Stimulated activated CD4-positive, alpha-beta T cell treated with anti-CD3 and anti-CD28 coated beads, TNF-alpha, amount 100 ng/mL, for 24 hours (primary cell): ENCODE results near the gene AICDA.
"Not testable (repeated sequence)": the region's sequence is repeated elsewhere in the genome, so short reads cannot be mapped to it uniquely, and the experiment has no call there.

ENCODE experiments used
- DNase-seq, 3 experiments: peaks; one replicate each; pipeline ENCODE4 v3.0.0-alpha.2; 2020; ENCODE audit warnings: low read depth in 3 of 3

AICDA gene

GRCh38 chr12:8613881-8614280 is 1.2 kb upstream of the AICDA start:
- DNase-seq, result not testable (repeated sequence)

GRCh38 chr12:8609061-8609570 is 3.5 kb downstream of the AICDA start:
- DNase-seq, result no peak

- no peak for DNase-seq
Measured at GRCh38 chr12:8606890-8607289, 5.8 kb downstream of the AICDA start.

- DNase-seq, result no peak
Measured at GRCh38 chr12:8605057-8605456, 7.6 kb downstream of the AICDA start.

- DNase-seq, result no peak
Measured at GRCh38 chr12:8603856-8604255, 8.8 kb downstream of the AICDA start.

GRCh38 chr12:8603286-8603685 is 9.4 kb downstream of the AICDA start:
- no peak for DNase-seq

- DNase-seq, result no peak
Measured at GRCh38 chr12:8596561-8596960, 16.1 kb downstream of the AICDA start.

GRCh38 chr12:8594072-8594471 is 18.6 kb downstream of the AICDA start:
- DNase-seq, result no peak

GRCh38 chr12:8593246-8593645 is 19.4 kb downstream of the AICDA start:
- DNase-seq, result no peak

- DNase-seq, result no peak
Measured at GRCh38 chr12:8590842-8591545, 21.7 kb downstream of the AICDA start.

- no peak for DNase-seq
Measured at GRCh38 chr12:8589679-8590078, 23.0 kb downstream of the AICDA start.

- not testable (repeated sequence) for DNase-seq
Measured at GRCh38 chr12:8584478-8584877, 28.2 kb downstream of the AICDA start.

GRCh38 chr12:8584004-8584403 is 28.7 kb downstream of the AICDA start:
- DNase-seq, result no peak

- DNase-seq, result no peak
Measured at GRCh38 chr12:8581098-8581784, 31.4 kb downstream of the AICDA start.

- DNase-seq, result no peak
Measured at GRCh38 chr12:8577879-8578278, 34.8 kb downstream of the AICDA start.

GRCh38 chr12:8572507-8572906 is 40.2 kb downstream of the AICDA start:
- DNase-seq, result no peak

- DNase-seq, result no peak
Measured at GRCh38 chr12:8566525-8566924, 46.1 kb downstream of the AICDA start.

- not testable (repeated sequence) for DNase-seq
Measured at GRCh38 chr12:8566052-8566451, 46.6 kb downstream of the AICDA start.

GRCh38 chr12:8564656-8565055 is 48.0 kb downstream of the AICDA start:
- DNase-seq, result no peak

GRCh38 chr12:8563356-8563755 is 49.3 kb downstream of the AICDA start:
- no peak for DNase-seq

GRCh38 chr12:8562310-8562709 is 50.3 kb downstream of the AICDA start:
- DNase-seq, result no peak

- no peak for DNase-seq
Measured at GRCh38 chr12:8561011-8561410, 51.6 kb downstream of the AICDA start.

GRCh38 chr12:8559676-8560075 is 53.0 kb downstream of the AICDA start:
- no peak for DNase-seq
